Stomach (tissue), 9 donors: Measurements from ENCODE around the gene CAPN5. TPM values are rescaled to one million over a fixed set of nuclear protein-coding genes. Genes with fewer than 3 reads are reported as not detected.

Experiments used
- DNase-seq, 2 donors: peaks; one replicate each; pipeline versions ENCODE4 v3.0.0 to v3.0.0-alpha.2; 2013 to 2019
- H3K27ac ChIP-seq, 5 donors: fragments of 200-600 bp in 4 of 5; sonication (generic) in 4 of 5; one replicate each; pipeline ENCODE4 v1.5.1; 2013 to 2019; ENCODE audit warnings: mild to moderate bottlenecking in 1 of 5, moderate library complexity in 1 of 5
- H3K27me3 ChIP-seq, 3 donors: fragments of 200-600 bp; sonication (generic); one replicate each; pipeline ENCODE4 v1.5.1; 2017 to 2019; ENCODE audit warnings: mixed run types in 1 of 3
- H3K36me3 ChIP-seq, 4 donors: fragments of 200-600 bp; sonication (generic); 1 replicate in 3 of 4; 2 replicates in 1 of 4; pipeline ENCODE4 v1.5.1; 2016 to 2019
- H3K4me1 ChIP-seq, 4 donors: fragments of 200-600 bp; sonication (generic); one replicate each; pipeline ENCODE4 v1.5.1; 2016 to 2019
- H3K4me3 ChIP-seq, 4 donors: fragments of 200-600 bp; sonication (generic) in 3 of 4; one replicate each; pipeline ENCODE4 v1.5.1; 2016 to 2019; ENCODE audit warnings: mild to moderate bottlenecking in 1 of 4
- H3K9me3 ChIP-seq, 4 donors: fragments of 200-600 bp; sonication (generic); one replicate each; pipeline ENCODE4 v1.5.1; 2016 to 2019
- CTCF ChIP-seq, 7 experiments: fragments of 450-650 bp in 4 of 7; fragments of 200-600 bp in 3 of 7; sonication (generic) in 3 of 7; IDR thresholded peaks; one replicate each; pipeline ENCODE4 v1.5.1; 2016 to 2019; ENCODE audit warnings: antibody characterized with exemption in 7 of 7, control low read depth in 2 of 7, mild to moderate bottlenecking in 1 of 7
- EP300 ChIP-seq: sonication (generic); formaldehyde crosslinking; IDR thresholded peaks from one replicate; pipeline ENCODE4 v1.6.1; 2017; ENCODE audit warnings: antibody characterized with exemption
- POLR2A ChIP-seq, 4 donors: fragments of 450-650 bp; IDR thresholded peaks; one replicate each; pipeline ENCODE4 v1.6.1; 2016; ENCODE audit warnings: antibody characterized with exemption in 4 of 4, control low read depth in 2 of 4, mild to moderate bottlenecking in 1 of 4, moderate library complexity in 1 of 4
- POLR2AphosphoS5 ChIP-seq, 3 donors: sonication (generic); formaldehyde crosslinking; IDR thresholded peaks; one replicate each; pipeline ENCODE4 v1.6.1; 2016; ENCODE audit warnings: antibody characterized with exemption in 3 of 3
- WGBS, 5 donors: extraction: QIAGEN DNeasy Blood & Tissue Kit in 3 of 5; methylation state at CpG; one replicate each; pipeline versions ENCODE4 v1.1.5 to v1.1.7; 2013 to 2018; 5-methylcytosine and 5-hydroxymethylcytosine counted together
- intact Hi-C: fragments of 100-400 bp; cut with DNase I; formaldehyde crosslinking; loops from one replicate; pipeline ENCODE4 v1.15.1; 2023; ENCODE audit warnings: low total_unique reads
- polyA plus RNA-seq, 3 donors: library from polyadenylated mRNA; stranded (reverse); fragments of 200-250 nt; gene quantifications; one replicate each; pipeline ENCODE4 v1.2.3, GENCODE V29; 2013
- total RNA-seq, 5 donors: library from RNA; depleted of rRNA; stranded (reverse); fragments of >200 nt; gene quantifications; one replicate each; pipeline versions ENCODE4 v1.1.0 to v1.2.3, GENCODE V29; 2014 to 2016
- donor health status: healthy with polysubstance abuse.
- donor health status: Bipolar disorder and iron deficiency.
- donor health status: healthy.

The CAPN5 gene
- total and polyA plus RNA-seq, 8 donors: 10.0 to 110 (median 65.9) TPM

GRCh38 chr11:77136784-77137420 lies 70.1 kb downstream of the CAPN5 start:
- WGBS, 5 donors: 64 to 80% (median 79%) methylated on average over 12 of the region's 12 CpGs
- no peak for DNase-seq
- peaks cover 5 to 23% (median 10%) of the 10 kb centered on the region in 4 donors for H3K4me1 ChIP-seq
- no peak overlapping the region for H3K27ac ChIP-seq
- no peaks in the 10 kb centered on the region for H3K36me3 ChIP-seq
- H3K27me3 ChIP-seq: peaks cover 0 to 26% (median 7%) of the 10 kb centered on the region in 3 donors
- H3K9me3 ChIP-seq: no peaks in the 10 kb centered on the region
- intact Hi-C loops: no loop called here
- TF ChIP-seq POLR2A (IDR thresholded peaks at IDR 0.05) (no peak), POLR2AphosphoS5 (IDR thresholded peaks at IDR 0.05) (no peak), EP300 (no peak), CTCF (IDR thresholded peaks at IDR 0.05) (no peak)
- no peak overlapping the region for H3K4me3 ChIP-seq

- no peak overlapping the region for H3K27ac ChIP-seq
- intact Hi-C loops: no loop called here
- no peaks in the 10 kb centered on the region for H3K9me3 ChIP-seq
- no peak for TF ChIP-seq EP300
- no peak for TF ChIP-seq CTCF (IDR thresholded peaks at IDR 0.05)
- TF ChIP-seq POLR2A (IDR thresholded peaks at IDR 0.05): no peak
- no peak for TF ChIP-seq POLR2AphosphoS5 (IDR thresholded peaks at IDR 0.05)
- 74 to 86% (median 83%) methylated on average over 11 of the region's 11 CpGs for WGBS, 5 donors
- peaks cover 5 to 23% (median 10%) of the 10 kb centered on the region in 4 donors for H3K4me1 ChIP-seq
- H3K36me3 ChIP-seq: no peaks in the 10 kb centered on the region
- peaks cover 0 to 26% (median 7%) of the 10 kb centered on the region in 3 donors for H3K27me3 ChIP-seq
- no peak overlapping the region for H3K4me3 ChIP-seq
- DNase-seq: no peak
These were observed 70.7 kb downstream of the CAPN5 start for GRCh38 chr11:77137421-77137820.

- Histone ChIP-seq H3K4me3 (no peak overlapping the region), H3K36me3 (no peaks in the 10 kb centered on the region), H3K27ac (no peak overlapping the region), H3K4me1 (peaks cover 5 to 23% (median 10%) of the 10 kb centered on the region in 4 donors), H3K27me3 (peaks cover 0 to 26% (median 7%) of the 10 kb centered on the region in 3 donors), H3K9me3 (no peaks in the 10 kb centered on the region)
- WGBS, 5 donors: 31 to 56% (median 47%) methylated on average over 7 to 55 of the region's 55 CpGs
- intact Hi-C loops: no loop called here
- no peak for DNase-seq
- TF ChIP-seq CTCF (IDR thresholded peaks at IDR 0.05) (no peak), EP300 (no peak), POLR2A (IDR thresholded peaks at IDR 0.05) (no peak), POLR2AphosphoS5 (IDR thresholded peaks at IDR 0.05) (no peak)
These were observed 71.4 kb downstream of the CAPN5 start for GRCh38 chr11:77138106-77138649.

- WGBS, 5 donors: 94 to 99% (median 97%) methylated on average over 8 of the region's 8 CpGs
- no peak for TF ChIP-seq POLR2AphosphoS5 (IDR thresholded peaks at IDR 0.05)
- no peak for TF ChIP-seq EP300
- TF ChIP-seq CTCF (IDR thresholded peaks at IDR 0.05): no peak
- TF ChIP-seq POLR2A (IDR thresholded peaks at IDR 0.05): no peak
- DNase-seq: no peak
- Histone ChIP-seq H3K9me3 (no peaks in the 10 kb centered on the region), H3K36me3 (no peaks in the 10 kb centered on the region), H3K4me3 (no peak overlapping the region), H3K27ac (peak overlapping the region in 1 of 5 donors; percentile 15), H3K4me1 (peaks cover 5 to 23% (median 10%) of the 10 kb centered on the region in 4 donors), H3K27me3 (peaks cover 0 to 26% (median 7%) of the 10 kb centered on the region in 3 donors)
- intact Hi-C loops: no loop called here
These were observed 72.4 kb downstream of the CAPN5 start for GRCh38 chr11:77139201-77139600.
